ENCODE results near the gene LYAR. TPM values are rescaled to one million over a fixed set of nuclear protein-coding genes. Genes with fewer than 3 reads are reported as not detected.

The LYAR gene
- total and polyA plus RNA-seq, 2 of the 4 experiments (the other 2 are of a cell fraction): 5.4 to 8.2 TPM

- H3K14ac ChIP-seq (replicated peaks; ENCODE audit: low read depth, low read length): no peak overlapping the region
- CTCF ChIA-PET: interaction anchor here (0.5 to 2.8 kb wide), 17 partner anchors 8 to 179 kb away, joined by 3 to 19 read pairs (median 4); partner anchors contain the start of genes LYAR, TMEM128 and ZBTB49
- TF ChIP-seq SMC3 (IDR thresholded peaks at IDR 0.05; ENCODE audit: low read depth, low read length) (peak; percentile 45), ELK1 (IDR thresholded peaks at IDR 0.05; ENCODE audit: borderline replicate concordance, low read depth, low read length) (no peak), RAD21 (IDR thresholded peaks at IDR 0.05; ENCODE audit: low read length) (peak; percentile 60)
- TF ChIP-seq, protein P1, sequence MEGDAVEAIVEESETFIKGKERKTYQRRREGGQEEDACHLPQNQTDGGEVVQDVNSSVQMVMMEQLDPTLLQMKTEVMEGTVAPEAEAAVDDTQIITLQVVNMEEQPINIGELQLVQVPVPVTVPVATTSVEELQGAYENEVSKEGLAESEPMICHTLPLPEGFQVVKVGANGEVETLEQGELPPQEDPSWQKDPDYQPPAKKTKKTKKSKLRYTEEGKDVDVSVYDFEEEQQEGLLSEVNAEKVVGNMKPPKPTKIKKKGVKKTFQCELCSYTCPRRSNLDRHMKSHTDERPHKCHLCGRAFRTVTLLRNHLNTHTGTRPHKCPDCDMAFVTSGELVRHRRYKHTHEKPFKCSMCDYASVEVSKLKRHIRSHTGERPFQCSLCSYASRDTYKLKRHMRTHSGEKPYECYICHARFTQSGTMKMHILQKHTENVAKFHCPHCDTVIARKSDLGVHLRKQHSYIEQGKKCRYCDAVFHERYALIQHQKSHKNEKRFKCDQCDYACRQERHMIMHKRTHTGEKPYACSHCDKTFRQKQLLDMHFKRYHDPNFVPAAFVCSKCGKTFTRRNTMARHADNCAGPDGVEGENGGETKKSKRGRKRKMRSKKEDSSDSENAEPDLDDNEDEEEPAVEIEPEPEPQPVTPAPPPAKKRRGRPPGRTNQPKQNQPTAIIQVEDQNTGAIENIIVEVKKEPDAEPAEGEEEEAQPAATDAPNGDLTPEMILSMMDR (conservative IDR thresholded peaks at IDR 0.05; ENCODE audit: low read depth, low read length): peak; percentile 59
These were observed 29.7 kb downstream of the LYAR start for GRCh38 chr4:4260185-4260751.

More at GRCh38 chr4:4260185-4260751, 29.7 kb downstream of the LYAR start:
- H3K9me1 ChIP-seq (ENCODE audit: insufficient read depth, low read length): no peaks in the 10 kb centered on the region
- no peak overlapping the region for H3K9ac ChIP-seq (ENCODE audit: low read depth, low read length)
- POLR2A ChIA-PET (ENCODE audit: unreplicated experiment): interaction anchor here (0.6 kb wide), 1 partner anchor 146 kb away, joined by 3 read pairs; no protein-coding TSS in a partner anchor
- H3K79me1 ChIP-seq (ENCODE audit: low read depth in 1 of 2, low read length in 2 of 2): no peaks in the 10 kb centered on the region
- no peaks in the 10 kb centered on the region for H3K9me3 ChIP-seq (ENCODE audit: control insufficient read depth, insufficient read depth, low read length)
- H4K5ac ChIP-seq (ENCODE audit: low read depth, low read length): no peak overlapping the region
- intact Hi-C loops (cut with micrococcal nuclease) (loop anchor here (1.0 to 2.0 kb wide), 2 partner anchors 73 to 171 kb away; no protein-coding TSS in a partner anchor), in situ Hi-C loops (cut with MboI; ENCODE audit: low sequenced_read_pairs) (no loop called here), dilution Hi-C loops (cut with HindIII; ENCODE audit: low sequenced_read_pairs, unreplicated experiment) (no loop called here)
- no peak overlapping the region for H2BK120ac ChIP-seq (ENCODE audit: low read depth, low read length)
- H3K36me3 ChIP-seq (ENCODE audit: control insufficient read depth, insufficient read depth, low read length): no peaks in the 10 kb centered on the region
- H3K27ac ChIP-seq (ENCODE audit: insufficient read depth, low read length): no peak overlapping the region
- no peak overlapping the region for H2BK5ac ChIP-seq (ENCODE audit: low read depth, low read length, poor library complexity, severe bottlenecking)
- H3K4me2 ChIP-seq (ENCODE audit: low read depth, low read length): no peak overlapping the region
- H3K4me3 ChIP-seq (ENCODE audit: insufficient read depth, low read depth, low read length): no peak overlapping the region
- H3K18ac ChIP-seq (ENCODE audit: low read depth, low read length): no peak overlapping the region
- no CpG with 5 or more reads among the region's 6 CpGs for WGBS, 2 experiments (ENCODE audit: extremely low coverage in 2 of 2, insufficient read length in 1 of 2)
- H4K91ac ChIP-seq (ENCODE audit: insufficient read depth, low read depth, low read length): no peak overlapping the region
- H4K20me1 ChIP-seq (ENCODE audit: insufficient read depth, low read length): no peaks in the 10 kb centered on the region
- H2BK15ac ChIP-seq (ENCODE audit: low read depth, low read length): no peak overlapping the region
- H3K23ac ChIP-seq (ENCODE audit: low read depth, low read length): no peak overlapping the region
- H2AK5ac ChIP-seq (ENCODE audit: low read depth, low read length): no peak overlapping the region
- no TSS peak for BruUV-seq (replicated peaks)
- H3K56ac ChIP-seq (ENCODE audit: extremely low read depth, insufficient read depth, low read length): no peak overlapping the region
- H3K4ac ChIP-seq (ENCODE audit: low read depth, low read length): no peak overlapping the region
- H4K8ac ChIP-seq (ENCODE audit: low read depth in 2 of 2, low read length in 2 of 2): no peak overlapping the region
- no peak overlapping the region for H2BK20ac ChIP-seq (ENCODE audit: low read depth, low read length)
- H3K4me1 ChIP-seq (ENCODE audit: control insufficient read depth, insufficient read depth, low read length): peaks cover 1% of the 10 kb centered on the region; the same call in 1 of the 2 replicates
- H3K27me3 ChIP-seq (ENCODE audit: control insufficient read depth, insufficient read depth, low read length): peaks cover 15% of the 10 kb centered on the region
- H2AFZ ChIP-seq (replicated peaks; ENCODE audit: low read length, poor library complexity): no peak overlapping the region
- ATAC-seq (ENCODE audit: low read depth) (peak; percentile 94), DNase-seq (peak; percentile 63)
- H2AK9ac ChIP-seq (replicated peaks; ENCODE audit: low read depth, low read length, poor library complexity): no peak overlapping the region
